Aorta (tissue), 5 donors: ENCODE data around the gene CLEC11A. TPM values are rescaled to one million over a fixed set of nuclear protein-coding genes. Genes with fewer than 3 reads are reported as not detected.

Experiments used
- ATAC-seq: fragments of 200-7000 bp; cut with Tn5 transposase; one replicate; pipeline ENCODE4 v1.9.1; 2022; ENCODE audit warnings: moderate library complexity; ENCODE audit not compliant: low FRiP score
- DNase-seq, 2 donors: peaks; one replicate each; pipeline ENCODE4 v3.0.0-alpha.2; 2020
- H3K27ac ChIP-seq, 2 donors: one replicate each; pipeline ENCODE4 v1.5.1; 2013; ENCODE audit warnings: low read length in 2 of 2, mild to moderate bottlenecking in 2 of 2, moderate library complexity in 2 of 2, control low read depth in 1 of 2, inconsistent platforms in 1 of 2, low read depth in 1 of 2
- H3K27me3 ChIP-seq, 2 donors: one replicate each; pipeline ENCODE4 v1.6.1; 2013; ENCODE audit warnings: control low read depth in 1 of 2, low read length in 1 of 2, mild to moderate bottlenecking in 1 of 2, moderate library complexity in 1 of 2; ENCODE audit not compliant: insufficient read depth in 2 of 2, control insufficient read depth in 1 of 2
- H3K36me3 ChIP-seq, 2 donors: one replicate each; pipeline ENCODE4 v1.6.1; 2013; ENCODE audit warnings: control low read depth in 1 of 2, low read length in 1 of 2, mild to moderate bottlenecking in 1 of 2; ENCODE audit not compliant: insufficient read depth in 2 of 2, control insufficient read depth in 1 of 2
- H3K4me1 ChIP-seq, 2 donors: one replicate each; pipeline ENCODE4 v1.6.1; 2013; ENCODE audit warnings: low read length in 2 of 2, control low read depth in 1 of 2, mild to moderate bottlenecking in 1 of 2, moderate library complexity in 1 of 2; ENCODE audit not compliant: insufficient read depth in 2 of 2, control insufficient read depth in 1 of 2
- H3K4me3 ChIP-seq, 2 donors: one replicate each; pipeline ENCODE4 v1.5.1; 2013; ENCODE audit warnings: low read length in 2 of 2, control low read depth in 1 of 2, mild to moderate bottlenecking in 1 of 2
- H3K9me3 ChIP-seq: one replicate; pipeline ENCODE4 v1.6.1; 2013; ENCODE audit warnings: mild to moderate bottlenecking, low read length; ENCODE audit not compliant: control insufficient read depth
- whole genome bisulfite sequencing, 2 donors: extraction: QIAGEN DNeasy Blood & Tissue Kit; methylation state at CpG; one replicate each; pipeline ENCODE4 v1.1.7; 2013; 5-methylcytosine and 5-hydroxymethylcytosine counted together
- intact Hi-C, 2 donors: fragments of 100-400 bp; cut with DNase I; formaldehyde crosslinking; loops; one replicate each; pipeline versions ENCODE4 v1.14.2 to v1.15.0; 2022
- polyA plus RNA-seq, 2 donors: library from polyadenylated mRNA; stranded (reverse); fragments of 200-250 nt; gene quantifications; one replicate each; pipeline ENCODE4 v1.2.3, GENCODE V29; 2013
- total RNA-seq, 2 donors: library from RNA; stranded (reverse); fragmentation: NEBNext Ultra II Directional; extraction: Animal tissue kit (Norgen Biotek cat#: 25700); gene quantifications; one replicate each; pipeline ENCODE4 v1.2.1, GENCODE V29; 2021
- donor health status: healthy with polysubstance abuse.
- donor health status: Bipolar disorder and iron deficiency.
- donor health status: DM: no; HTN: no; CAD: no.
- donor health status: DM: no; HTN: no; CAD: no.
- donor health status: DM: yes; HTN: yes; CAD: no.

CLEC11A gene
- total and polyA plus RNA-seq, 4 donors: 2.0 to 28.7 (median 13.0) TPM

GRCh38 chr19:50693064-50693975, 29.8 kb upstream of the CLEC11A start:
- H3K27ac ChIP-seq: no peak overlapping the region
- H3K4me3 ChIP-seq: no peak overlapping the region
- no peak for ATAC-seq
- intact Hi-C loops: no loop called here
- H3K9me3 ChIP-seq: no peaks in the 10 kb centered on the region
- H3K36me3 ChIP-seq: no peaks in the 10 kb centered on the region
- H3K4me1 ChIP-seq: no peaks in the 10 kb centered on the region
- no peak for DNase-seq
- H3K27me3 ChIP-seq: no peaks in the 10 kb centered on the region
- WGBS, 2 donors: 4 to 6% methylated on average over 19 to 23 of the region's 23 CpGs

- Histone ChIP-seq H3K27ac (no peak overlapping the region), H3K4me1 (no peaks in the 10 kb centered on the region), H3K36me3 (no peaks in the 10 kb centered on the region), H3K4me3 (no peak overlapping the region), H3K27me3 (no peaks in the 10 kb centered on the region), H3K9me3 (no peaks in the 10 kb centered on the region)
- no peak for ATAC-seq
- intact Hi-C loops: no loop called here
- 0 to 3% methylated on average over 13 to 51 of the region's 51 CpGs for WGBS, 2 donors
- DNase-seq: no peak
These were observed 28.4 kb upstream of the CLEC11A start for GRCh38 chr19:50694815-50695145.

GRCh38 chr19:50695251-50696093, 27.7 kb upstream of the CLEC11A start:
- H3K9me3 ChIP-seq: no peaks in the 10 kb centered on the region
- H3K36me3 ChIP-seq: no peaks in the 10 kb centered on the region
- WGBS, 2 donors: 2% methylated on average over 39 to 81 of the region's 81 CpGs
- H3K4me3 ChIP-seq: no peak overlapping the region
- H3K27ac ChIP-seq: no peak overlapping the region
- intact Hi-C loops: no loop called here
- DNase-seq: no peak
- H3K27me3 ChIP-seq: no peaks in the 10 kb centered on the region
- ATAC-seq: no peak
- H3K4me1 ChIP-seq: no peaks in the 10 kb centered on the region

GRCh38 chr19:50696094-50696483, 27.1 kb upstream of the CLEC11A start:
- Histone ChIP-seq H3K36me3 (no peaks in the 10 kb centered on the region), H3K27me3 (no peaks in the 10 kb centered on the region), H3K4me3 (no peak overlapping the region), H3K4me1 (no peaks in the 10 kb centered on the region), H3K27ac (no peak overlapping the region), H3K9me3 (no peaks in the 10 kb centered on the region)
- WGBS, 2 donors: 53 to 62% methylated on average over 15 of the region's 15 CpGs
- no peak for ATAC-seq
- DNase-seq: no peak
- intact Hi-C loops: no loop called here

- Histone ChIP-seq H3K27me3 (no peaks in the 10 kb centered on the region), H3K4me3 (no peak overlapping the region), H3K9me3 (no peaks in the 10 kb centered on the region), H3K27ac (no peak overlapping the region), H3K36me3 (no peaks in the 10 kb centered on the region), H3K4me1 (no peaks in the 10 kb centered on the region)
- intact Hi-C loops: no loop called here
- DNase-seq: no peak
- no peak for ATAC-seq
- 68 to 70% methylated on average over 13 of the region's 13 CpGs for WGBS, 2 donors
These were observed 25.6 kb upstream of the CLEC11A start for GRCh38 chr19:50697414-50698124.

- H3K9me3 ChIP-seq: no peaks in the 10 kb centered on the region
- H3K27ac ChIP-seq: no peak overlapping the region
- no peaks in the 10 kb centered on the region for H3K27me3 ChIP-seq
- WGBS, 2 donors: 90 to 94% methylated on average over 13 of the region's 13 CpGs
- H3K36me3 ChIP-seq: no peaks in the 10 kb centered on the region
- DNase-seq (no peak), ATAC-seq (no peak)
- intact Hi-C loops: no loop called here
- no peak overlapping the region for H3K4me3 ChIP-seq
- H3K4me1 ChIP-seq: no peaks in the 10 kb centered on the region
These were observed 21.7 kb upstream of the CLEC11A start for GRCh38 chr19:50701367-50701985.

- DNase-seq: no peak
- intact Hi-C loops: no loop called here
- Histone ChIP-seq H3K36me3 (no peaks in the 10 kb centered on the region), H3K9me3 (no peaks in the 10 kb centered on the region), H3K27ac (no peak overlapping the region), H3K4me3 (no peak overlapping the region), H3K27me3 (no peaks in the 10 kb centered on the region), H3K4me1 (no peaks in the 10 kb centered on the region)
- 68 to 75% methylated on average over 23 of the region's 23 CpGs for WGBS, 2 donors
- ATAC-seq: peak; percentile 13
These were observed 20.9 kb upstream of the CLEC11A start for GRCh38 chr19:50702158-50702870.
